ENCODE data around the gene ADAD2.

DNA sequence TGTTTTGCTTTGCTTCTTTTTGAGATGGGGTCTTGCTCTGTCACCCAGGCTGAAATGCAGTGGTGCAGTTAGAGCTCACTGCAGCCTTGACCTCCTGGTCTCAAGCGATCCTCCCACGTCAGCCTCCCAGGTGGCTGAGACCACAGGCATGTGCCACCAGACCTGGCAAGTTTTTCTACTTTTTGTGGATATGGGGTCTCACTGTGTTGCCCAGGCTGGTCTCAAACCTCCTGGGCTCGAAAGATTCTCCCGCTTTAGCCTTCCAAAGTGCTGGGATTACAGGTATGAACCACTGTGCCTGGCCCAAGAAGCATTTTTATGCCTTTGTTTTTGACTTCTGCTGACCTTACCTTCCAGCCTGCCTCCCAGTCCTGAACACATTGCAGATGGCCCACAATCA, 35.7 kb upstream of the ADAD2 start:
- TF ChIP-seq POU2F2 (IDR thresholded peaks at IDR 0.05; ENCODE audit: borderline replicate concordance, low read depth, low read length) = no peak
- no peak for TF ChIP-seq MYC (IDR thresholded peaks at IDR 0.05; ENCODE audit: insufficient read depth, insufficient read length, insufficient replicate concordance, low read length, severe bottlenecking)
- TF ChIP-seq POLR2AphosphoS5 (IDR thresholded peaks at IDR 0.05; ENCODE audit: low read length) = no peak
- TF ChIP-seq TBL1XR1 (IDR thresholded peaks at IDR 0.05; ENCODE audit: low read depth, low read length) = no peak
- no peak for TF ChIP-seq EGR1 (IDR thresholded peaks at IDR 0.05; ENCODE audit: borderline replicate concordance in 1 of 2, low read depth in 2 of 2, low read length in 2 of 2)
- TF ChIP-seq, protein P1, sequence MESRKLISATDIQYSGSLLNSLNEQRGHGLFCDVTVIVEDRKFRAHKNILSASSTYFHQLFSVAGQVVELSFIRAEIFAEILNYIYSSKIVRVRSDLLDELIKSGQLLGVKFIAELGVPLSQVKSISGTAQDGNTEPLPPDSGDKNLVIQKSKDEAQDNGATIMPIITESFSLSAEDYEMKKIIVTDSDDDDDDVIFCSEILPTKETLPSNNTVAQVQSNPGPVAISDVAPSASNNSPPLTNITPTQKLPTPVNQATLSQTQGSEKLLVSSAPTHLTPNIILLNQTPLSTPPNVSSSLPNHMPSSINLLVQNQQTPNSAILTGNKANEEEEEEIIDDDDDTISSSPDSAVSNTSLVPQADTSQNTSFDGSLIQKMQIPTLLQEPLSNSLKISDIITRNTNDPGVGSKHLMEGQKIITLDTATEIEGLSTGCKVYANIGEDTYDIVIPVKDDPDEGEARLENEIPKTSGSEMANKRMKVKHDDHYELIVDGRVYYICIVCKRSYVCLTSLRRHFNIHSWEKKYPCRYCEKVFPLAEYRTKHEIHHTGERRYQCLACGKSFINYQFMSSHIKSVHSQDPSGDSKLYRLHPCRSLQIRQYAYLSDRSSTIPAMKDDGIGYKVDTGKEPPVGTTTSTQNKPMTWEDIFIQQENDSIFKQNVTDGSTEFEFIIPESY (IDR thresholded peaks at IDR 0.05) = no peak
- TF ChIP-seq, protein P2, sequence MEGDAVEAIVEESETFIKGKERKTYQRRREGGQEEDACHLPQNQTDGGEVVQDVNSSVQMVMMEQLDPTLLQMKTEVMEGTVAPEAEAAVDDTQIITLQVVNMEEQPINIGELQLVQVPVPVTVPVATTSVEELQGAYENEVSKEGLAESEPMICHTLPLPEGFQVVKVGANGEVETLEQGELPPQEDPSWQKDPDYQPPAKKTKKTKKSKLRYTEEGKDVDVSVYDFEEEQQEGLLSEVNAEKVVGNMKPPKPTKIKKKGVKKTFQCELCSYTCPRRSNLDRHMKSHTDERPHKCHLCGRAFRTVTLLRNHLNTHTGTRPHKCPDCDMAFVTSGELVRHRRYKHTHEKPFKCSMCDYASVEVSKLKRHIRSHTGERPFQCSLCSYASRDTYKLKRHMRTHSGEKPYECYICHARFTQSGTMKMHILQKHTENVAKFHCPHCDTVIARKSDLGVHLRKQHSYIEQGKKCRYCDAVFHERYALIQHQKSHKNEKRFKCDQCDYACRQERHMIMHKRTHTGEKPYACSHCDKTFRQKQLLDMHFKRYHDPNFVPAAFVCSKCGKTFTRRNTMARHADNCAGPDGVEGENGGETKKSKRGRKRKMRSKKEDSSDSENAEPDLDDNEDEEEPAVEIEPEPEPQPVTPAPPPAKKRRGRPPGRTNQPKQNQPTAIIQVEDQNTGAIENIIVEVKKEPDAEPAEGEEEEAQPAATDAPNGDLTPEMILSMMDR (IDR thresholded peaks at IDR 0.05 in 2 of 3, conservative IDR thresholded peaks at IDR 0.05 in 1 of 3; ENCODE audit: control insufficient read depth in 2 of 3, extremely low read depth in 1 of 3, insufficient read depth in 1 of 3, low read depth in 3 of 3, low read length in 3 of 3) = no peak
- no peak for TF ChIP-seq ZNF274 (IDR thresholded peaks at IDR 0.05; ENCODE audit: insufficient read depth, insufficient read length)
- TF ChIP-seq CHD1 (IDR thresholded peaks at IDR 0.05; ENCODE audit: low read depth, low read length) = no peak
- no peak for TF ChIP-seq FOS (IDR thresholded peaks at IDR 0.05; ENCODE audit: borderline replicate concordance, extremely low read depth, insufficient read length)

All from GM12878 (cell line).